ENCODE results near the gene OASL.
A peak's percentile ranks its signal among the peaks of the same experiment; 100 is the strongest.
"Not testable (repeated sequence)": the region's sequence is repeated elsewhere in the genome, so short reads cannot be mapped to it uniquely, and the experiment has no call there.

The OASL gene

DNA sequence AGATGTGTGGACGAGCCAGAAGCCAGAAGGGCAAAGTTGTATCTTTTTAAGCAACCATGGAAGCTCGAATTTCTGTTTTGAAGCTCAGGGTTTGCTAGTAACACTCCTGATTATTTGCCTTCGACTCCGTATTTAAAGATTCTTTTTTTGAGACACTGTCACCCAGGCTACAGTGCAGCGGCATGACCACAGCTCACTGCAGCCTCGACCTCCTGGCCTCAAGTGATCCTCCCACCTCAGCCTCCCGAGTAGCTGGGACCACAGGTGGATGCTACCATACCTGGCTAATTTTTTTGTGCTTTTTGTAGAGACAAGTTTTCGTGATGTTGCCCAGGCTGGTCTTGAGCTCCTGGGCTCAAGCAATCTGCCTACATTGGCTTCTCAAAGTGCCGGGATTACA, 18.7 kb upstream of the OASL start:
- no peak for DNase-seq

DNA sequence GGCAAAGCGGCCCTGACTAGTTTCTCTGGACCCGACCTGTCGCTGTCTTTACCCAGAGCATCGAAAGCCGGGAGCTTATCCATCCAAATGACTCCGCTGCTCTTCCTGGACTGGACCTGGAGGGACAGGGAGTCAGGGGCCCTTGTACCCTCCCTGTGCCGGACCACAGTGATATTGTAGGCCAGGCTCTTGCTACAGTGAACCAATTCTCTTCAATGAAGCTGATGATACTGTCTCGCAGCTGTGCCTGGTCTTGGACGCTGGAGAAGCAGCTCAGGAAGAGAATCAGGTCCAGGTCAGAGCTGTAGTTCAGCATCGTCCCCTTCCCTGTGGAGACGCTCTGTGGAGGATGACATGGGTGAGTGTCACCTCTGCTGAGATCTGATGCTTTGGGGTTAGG, 14.7 kb upstream of the OASL start:
- no peak for DNase-seq

DNA sequence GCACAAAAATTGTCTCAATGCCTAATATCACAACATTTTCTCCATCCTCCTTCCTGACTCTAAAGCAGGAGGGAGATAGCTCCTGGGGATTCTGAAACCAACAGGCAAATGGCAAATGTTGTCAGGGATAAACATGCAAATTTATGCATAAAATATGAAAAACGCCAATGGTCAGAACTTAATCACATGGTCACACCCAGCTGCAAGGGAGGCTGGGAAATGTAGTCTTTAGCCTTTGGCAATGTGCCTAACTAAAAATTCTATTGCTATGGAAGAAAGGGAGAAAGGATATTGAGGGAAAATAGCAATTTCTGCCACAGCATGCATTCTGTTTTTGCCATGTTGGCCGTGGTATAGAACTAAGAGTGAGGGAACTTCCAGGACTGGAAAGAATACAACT, 11.7 kb upstream of the OASL start:
- peak; percentile 14 for DNase-seq

DNA sequence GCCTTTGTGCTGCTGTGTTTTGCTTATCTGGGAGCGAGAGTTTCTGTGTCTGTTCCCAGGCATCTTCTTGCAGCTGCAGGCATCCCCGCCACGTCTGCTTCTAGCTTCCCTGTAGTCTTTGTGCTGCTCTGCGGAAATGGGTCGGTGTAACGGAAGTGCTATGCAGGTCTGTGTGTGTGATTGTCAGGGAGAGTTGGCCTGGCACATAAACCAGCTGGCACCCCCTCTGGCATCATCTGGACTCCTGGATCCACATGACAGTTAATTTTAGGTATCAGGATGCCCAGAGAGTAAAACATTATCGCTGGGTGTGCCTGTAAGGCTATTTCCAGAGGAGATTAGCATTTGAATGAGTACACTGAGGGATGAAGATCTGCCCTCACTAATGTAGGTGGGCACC, 9.4 kb upstream of the OASL start:
- no peak for DNase-seq

DNA sequence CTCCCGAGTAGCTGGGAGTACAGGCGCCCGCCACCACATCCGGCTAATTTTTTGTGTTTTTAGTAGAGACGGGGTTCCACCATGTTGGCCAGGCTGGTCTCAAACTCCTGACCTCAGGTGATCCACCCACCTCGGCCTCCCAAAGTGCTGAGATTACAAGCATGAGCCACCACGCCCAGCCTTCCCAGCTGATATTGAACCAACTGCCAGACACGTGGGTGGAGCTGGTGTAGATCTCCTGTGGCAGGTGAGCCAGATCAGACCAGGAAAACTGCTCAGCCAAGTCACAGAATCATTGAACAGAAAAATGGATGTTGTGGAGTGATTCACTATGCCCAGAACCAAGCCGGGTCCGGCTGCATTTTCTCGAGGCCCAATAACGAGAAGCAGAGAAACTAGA, 8.4 kb upstream of the OASL start:
- DNase-seq: not testable (repeated sequence)

DNA sequence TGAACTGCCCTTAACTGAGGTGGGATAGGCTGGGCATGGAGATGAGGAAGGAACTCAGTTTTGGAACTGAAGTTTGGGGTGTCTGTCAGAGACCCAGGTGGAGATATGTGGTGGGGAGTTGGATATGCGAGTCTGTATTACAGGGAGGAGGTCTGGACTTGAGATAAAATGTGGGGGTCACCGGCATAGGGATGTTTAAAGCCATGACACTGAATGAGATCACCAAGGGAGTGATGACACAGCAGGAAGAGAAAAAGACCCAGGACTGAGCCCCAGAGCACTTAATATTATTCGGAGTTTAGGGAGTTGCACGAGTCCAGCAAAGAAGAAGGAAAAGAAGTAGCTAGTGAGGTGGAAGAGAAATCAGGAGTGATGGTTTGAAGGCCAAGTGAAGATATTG, 4.0 kb upstream of the OASL start:
- no peak for DNase-seq

DNA sequence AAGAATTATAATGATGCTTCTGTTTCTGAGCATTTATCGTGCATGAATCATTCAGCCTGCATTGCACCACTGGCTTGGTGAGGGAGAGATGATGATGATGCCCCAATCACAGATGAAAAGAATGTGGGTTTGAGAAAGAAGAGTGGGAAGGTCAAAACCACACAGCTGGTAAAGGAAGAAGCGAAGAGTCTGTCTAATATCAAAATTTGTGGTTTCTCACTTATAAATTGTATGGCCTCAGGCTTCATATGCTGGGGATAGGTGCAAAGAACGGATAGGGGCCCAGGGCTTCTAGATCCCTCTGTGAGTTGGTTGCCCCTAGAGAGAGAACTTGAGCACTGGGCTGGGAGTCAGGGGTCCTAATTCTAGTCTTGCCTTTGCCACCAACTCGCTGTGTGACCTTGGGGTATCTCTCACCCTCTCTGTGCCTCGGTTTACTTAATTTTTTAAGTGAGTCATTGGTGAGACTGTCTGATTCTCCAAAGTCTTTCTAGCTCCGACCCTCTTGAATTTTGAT, 2.2 kb downstream of the OASL start:
- no peak for DNase-seq

DNA sequence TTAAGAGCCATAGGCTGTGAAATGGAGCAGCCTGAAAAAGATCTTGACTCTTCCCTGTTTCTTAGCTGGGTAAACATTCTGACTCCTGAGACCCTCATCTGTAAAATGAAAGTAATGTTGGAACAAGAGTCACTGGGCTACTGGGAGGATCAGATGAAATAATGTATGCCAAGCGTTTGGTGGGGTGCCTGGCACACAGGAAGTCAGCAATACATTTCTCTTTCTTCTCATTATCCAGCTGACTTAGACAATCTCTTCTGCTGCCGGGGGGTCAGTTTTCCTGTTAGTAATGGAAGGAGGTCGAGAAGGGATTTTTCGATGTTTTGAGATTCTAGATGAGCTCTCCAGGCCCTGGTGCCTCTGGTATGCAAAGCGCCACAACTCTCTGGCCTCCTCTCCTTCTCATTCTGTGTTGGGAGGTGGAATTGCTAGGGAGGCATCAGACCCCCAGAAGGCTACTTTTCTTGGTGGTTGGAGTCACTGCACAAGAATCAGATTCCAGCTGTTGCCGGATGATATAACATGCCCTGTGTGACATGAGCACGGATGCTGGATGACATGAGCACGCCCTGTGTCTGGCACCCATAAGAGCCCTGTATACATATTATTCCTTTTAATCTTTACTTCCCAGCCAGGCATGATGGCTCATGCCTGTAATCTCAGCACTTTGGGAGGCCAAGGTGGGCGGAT, 4.3 kb downstream of the OASL start:
- DNase-seq: no peak

DNA sequence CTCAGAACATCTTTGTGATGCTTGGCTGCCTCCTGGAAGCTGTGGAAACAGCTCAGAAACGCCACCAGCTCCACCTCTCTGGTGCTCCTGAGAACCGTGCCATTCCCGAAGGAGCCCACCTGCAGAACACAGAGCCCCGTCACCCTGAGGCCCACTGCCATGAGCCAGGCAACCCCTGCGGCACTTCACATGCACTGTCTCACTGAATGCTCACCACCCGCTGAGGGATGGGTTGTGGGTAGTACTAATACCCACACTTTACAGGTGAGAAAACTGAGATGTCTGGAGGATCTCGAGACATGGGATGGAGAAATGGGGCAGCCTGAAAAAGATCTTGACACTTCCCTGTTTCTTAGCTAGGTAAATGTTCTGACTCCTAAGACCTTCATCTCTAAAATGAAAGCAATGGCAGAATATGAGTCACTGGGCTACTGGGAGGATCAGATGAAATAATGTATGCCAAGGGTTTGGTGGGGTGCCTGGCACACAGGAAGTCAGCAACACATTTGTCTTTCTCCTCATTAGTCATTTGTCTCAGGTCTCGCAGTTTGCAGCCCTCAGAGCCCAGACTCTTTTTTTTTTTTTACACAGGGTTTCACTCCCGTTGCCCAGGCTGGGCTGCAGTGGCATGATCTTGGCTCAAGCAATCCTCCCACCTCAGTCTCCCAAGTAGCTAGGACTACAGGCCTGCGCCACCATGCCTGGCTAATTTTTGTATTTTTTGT, 5.3 kb downstream of the OASL start:
- DNase-seq: no peak

DNA sequence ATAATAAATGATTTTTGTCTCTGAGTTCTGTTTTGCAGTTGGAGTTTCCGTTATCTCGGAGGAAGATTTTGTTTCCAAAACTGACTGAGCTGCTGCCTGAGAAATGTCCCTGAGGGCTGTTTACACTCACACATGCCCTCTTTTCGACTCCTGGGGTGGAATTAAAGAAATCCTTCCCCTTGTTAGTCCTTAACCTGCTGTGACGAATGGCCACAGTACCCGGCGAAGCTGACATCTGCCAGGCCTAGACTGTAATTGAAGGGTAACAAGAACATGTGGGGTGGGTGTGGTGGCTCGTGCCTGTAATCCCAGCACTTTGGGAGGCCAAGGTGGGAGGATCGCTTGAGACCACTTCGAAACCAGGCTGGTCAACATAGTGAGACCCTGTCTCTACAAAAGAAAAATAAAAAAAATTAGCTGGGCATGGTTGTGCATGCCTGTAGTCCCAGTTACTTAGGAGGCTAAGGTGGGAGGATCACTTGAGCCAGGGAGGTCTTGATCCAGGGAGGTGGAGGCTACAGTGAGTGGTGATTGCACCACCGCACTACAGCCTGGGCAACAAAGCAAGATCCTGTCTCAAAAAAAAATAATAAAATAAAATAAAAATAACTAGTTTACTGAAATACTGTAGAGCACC, 8.4 kb downstream of the OASL start:
- DNase-seq: no peak

DNA sequence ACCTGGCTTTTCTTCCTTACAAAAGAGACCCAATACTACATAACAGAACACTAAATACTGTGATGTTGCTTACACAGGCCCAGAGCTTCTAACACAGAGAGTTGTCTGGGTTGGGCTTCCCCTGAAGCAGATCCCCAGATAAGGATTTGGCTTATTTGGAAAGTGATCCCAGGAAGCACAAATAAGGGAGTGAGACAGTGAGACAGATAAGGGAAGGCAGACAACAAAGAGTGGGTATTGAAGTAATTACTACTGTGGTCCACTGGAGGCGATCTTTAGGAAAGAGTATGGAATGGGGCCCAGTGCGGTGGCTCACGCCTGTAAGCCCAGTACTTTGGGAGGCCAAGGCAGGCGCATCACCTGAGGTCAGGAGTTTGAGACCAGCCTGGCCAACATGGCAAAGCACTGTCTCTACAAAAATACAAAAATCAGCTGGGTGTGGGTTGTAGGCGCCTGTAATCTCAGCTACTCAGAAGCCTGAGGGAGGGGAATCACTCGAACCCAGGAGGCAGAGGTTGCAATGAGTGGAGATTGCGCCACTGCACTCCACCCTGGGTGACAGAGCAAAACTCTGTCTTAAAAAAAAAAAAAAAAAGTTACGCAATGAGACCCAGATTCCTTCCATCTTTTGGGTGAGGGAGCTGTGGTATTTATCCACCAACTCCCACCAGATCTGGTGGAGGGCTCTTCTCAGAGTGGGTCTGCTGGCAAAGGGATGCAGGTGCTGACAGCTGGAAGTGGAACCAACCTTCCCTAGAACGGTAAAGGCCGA, 12.6 kb downstream of the OASL start:
- DNase-seq: no peak

DNA sequence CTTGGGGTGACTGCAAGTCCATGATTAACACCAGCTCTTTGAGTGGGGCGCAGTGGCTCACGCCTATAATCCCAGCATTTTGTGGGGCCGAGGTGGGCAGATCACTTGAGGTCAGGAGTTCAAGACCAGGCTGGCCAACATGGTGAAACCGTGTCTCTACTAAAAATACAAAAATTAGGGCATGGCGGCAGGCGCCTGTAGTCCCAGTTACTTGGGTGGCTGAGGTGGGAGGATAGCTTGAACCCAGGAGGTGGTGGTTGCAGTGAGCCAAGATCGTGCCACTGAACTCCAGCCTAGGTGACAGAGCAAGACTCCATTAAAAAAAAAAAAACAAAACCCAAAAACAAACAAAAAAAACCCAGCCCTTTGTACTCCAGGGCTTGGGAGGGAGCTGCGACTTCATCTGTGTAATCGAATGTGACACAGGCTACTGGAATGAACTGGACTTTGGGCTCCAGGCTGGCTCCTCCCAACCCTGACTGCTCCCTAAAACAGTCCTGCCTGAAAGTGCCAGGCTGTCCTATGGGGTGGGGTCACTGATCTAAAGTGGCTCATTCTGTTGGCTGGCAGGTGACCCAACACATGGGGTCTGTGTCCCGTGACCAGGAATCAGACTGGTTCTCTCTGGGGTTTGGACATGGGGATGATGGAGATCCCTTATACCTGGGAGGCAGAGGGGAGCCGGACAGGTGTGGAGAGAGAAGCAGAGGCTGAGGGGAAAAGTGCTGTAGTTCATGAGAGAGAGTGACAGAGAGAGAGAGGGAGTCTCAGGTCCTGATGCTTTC, 13.4 kb downstream of the OASL start:
- no peak for DNase-seq

DNA sequence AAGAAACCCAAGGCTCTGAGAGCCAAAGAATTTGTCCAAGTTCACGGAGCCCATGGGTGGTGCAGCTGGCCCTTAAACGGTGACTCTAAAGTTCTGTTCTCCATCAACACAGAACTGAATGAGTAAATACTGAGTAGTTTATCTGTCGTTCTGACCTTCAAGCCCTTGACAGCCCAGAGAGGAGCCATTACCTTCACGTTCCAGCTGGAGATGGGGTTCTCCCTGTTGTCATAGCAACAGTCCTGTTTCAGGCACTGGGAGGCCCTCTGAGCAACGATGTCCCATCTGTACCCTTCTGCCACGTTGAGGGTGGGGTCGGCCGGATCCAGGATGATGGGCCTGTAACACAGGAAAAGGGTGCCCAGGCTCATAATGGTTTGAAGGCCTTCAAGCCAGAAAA, 15.2 kb downstream of the OASL start:
- DNase-seq: no peak

DNA sequence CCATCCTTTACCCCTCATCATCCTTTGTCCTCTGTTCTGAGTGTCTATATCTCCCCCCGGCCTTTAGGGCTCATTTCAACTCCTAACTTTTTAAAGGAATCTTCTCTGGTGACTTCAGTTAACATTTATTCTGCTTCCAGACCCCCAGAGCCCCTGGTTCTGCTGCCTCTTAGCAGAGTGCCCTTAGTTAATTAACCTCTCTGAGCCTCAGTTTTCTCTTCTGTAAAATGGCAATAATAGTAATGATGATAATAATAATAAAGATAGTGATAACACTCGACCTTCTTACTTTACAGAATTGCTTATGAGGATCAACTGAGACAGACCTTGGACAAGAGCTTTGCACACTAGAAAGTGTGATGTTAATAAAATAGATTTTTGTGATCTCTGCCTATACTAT, 16.3 kb downstream of the OASL start:
- no peak for DNase-seq

DNA sequence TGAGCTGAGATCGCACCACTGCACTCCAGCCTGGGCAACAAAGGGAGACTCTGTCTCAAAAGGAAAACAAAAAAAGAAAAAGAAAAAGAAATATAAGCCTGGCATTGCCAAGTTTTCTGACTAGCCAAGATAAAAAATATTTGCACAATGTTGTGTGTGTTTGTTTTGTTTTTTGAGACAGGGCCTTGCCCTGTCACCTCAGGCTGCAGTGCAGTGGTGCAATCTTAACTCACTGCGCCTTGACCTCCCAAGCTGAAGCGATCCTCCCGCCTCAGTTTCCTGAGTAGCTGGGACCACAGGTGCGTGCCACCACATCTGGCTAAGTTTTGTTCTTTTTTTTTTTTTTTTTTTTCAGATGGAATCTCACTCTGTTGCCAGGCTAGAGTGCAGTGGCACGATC, 17.3 kb downstream of the OASL start:
- no peak for DNase-seq

DNA sequence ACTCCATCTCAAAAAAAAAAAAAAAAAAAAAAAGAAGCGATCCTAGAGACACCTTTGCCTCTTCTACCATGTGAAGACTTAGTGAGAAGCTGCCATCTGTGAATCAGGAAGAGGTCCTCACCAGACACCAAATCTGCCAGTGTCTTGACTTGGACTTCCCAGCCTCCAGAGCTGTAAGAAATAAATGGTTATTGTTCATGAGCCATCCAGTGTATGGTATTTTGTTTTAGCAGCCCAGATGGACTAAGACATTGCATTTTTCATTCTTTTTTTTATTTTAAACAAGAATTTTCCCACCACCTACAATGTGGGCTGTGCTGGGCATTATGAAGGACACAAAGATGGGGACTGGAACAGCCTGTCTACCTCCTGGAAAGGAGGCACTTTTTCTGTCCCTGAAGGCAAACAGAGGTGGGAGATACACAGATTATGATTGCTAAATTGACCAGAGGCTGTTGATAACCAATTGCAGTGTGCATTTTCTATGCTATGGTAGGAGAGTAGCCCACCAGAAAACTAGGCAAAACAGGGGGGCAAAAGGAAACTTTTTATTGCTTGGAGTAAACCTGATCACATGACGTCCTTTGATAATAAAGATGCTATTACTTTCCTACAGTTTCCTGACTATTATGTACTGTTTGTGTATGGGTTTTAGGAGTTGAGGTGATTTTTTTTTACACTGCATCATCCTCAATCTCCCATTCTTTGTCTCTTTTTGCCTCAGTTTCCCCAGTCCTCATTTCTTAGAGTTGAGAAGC, 20.0 kb downstream of the OASL start:
- no peak for DNase-seq

DNA sequence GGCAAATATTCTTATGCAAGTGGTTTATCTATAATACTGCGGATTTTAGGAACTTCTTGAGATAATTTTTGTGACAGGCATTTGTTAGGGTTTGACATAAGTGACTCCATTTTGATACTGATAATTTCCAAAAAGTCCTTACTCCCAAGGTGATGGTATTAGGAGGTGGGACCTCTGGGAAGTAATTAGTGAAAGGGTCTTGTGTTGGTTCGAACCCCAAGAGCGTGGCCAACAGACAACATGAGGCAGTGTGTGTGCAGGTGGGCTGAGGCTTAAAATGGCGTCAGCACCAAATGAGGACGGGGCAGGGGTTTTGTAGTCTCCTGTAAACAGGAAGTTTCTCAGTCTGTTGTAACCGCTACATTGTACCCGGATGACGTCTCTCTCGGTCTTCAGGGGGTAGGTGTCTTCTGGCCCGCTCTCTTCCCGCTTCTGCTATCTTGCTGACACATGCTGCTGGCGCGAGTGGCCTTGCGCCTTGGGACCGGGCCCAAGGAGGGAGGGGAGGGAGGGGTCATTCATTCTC, 21.0 kb downstream of the OASL start:
- no peak for DNase-seq

DNA sequence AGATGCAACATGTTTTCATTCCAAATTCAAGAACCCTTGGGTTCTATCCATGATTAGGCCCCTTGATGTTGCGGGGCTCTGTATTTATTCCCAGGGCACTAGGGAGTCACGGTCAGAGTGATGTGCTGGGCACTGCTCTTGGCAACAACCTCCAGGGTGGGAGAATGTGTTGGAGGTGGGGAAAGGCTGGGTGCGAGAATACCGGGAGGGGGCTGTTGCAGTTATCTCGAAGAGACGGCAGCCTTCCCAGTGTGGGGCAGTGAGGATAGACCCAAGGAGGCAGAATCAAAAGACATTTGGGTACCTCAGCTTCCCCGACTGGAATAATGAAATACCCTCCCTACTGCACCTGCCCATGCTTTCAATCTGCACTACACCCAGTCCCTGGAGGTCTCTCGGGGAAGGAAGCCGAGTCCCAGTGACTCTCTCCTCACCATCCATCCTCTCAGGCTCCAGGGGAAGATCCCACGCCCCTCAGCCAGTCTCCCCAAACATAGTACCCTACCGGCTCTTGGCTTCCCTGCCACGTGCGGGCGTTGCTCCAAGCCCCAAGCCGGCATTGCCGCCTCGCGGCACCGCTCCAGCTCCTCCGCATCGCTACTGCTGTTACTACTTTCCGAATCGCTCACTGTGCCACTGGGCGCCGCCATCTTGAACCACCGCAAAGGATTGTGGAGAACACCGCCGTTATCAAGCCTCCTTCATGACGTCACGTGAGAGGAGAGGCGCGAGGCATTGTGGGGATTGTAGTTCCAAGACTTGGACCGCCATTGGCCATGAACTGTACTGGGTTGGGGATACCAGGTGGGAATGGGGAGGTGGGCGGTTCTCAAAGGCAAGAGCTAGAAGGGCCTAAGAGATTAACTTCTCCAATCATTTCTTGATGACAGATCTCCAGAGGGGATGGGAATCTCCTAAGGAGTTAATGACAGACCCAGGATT, 22.9 kb downstream of the OASL start, which contains the start of gene C12orf43:
TSS of gene C12orf43 (minus strand) at position 663 of the 942 bp plus-strand sequence. CDS start at position 650, 13 bp downstream.
- DNase-seq: peak; percentile 96

DNA sequence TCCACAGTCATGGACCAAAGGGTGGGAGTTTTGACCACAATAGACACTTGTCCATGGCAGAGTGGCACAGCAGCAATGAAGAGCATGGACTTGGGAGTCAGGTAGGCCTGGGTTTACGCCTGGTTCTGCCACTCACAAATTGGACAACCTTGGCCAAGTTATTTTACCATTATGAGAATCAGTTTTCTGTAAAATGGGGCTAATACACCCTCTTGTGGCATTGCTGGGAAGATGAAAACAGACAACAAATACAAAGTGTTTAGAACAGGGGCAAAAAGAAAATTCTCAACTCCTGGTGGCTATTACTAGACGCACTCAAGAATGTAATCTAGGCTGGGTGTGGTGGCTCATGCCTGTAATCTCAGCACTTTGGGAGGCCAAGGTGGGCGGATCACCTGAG, 25.3 kb downstream of the OASL start:
- DNase-seq: peak; percentile 14

DNA sequence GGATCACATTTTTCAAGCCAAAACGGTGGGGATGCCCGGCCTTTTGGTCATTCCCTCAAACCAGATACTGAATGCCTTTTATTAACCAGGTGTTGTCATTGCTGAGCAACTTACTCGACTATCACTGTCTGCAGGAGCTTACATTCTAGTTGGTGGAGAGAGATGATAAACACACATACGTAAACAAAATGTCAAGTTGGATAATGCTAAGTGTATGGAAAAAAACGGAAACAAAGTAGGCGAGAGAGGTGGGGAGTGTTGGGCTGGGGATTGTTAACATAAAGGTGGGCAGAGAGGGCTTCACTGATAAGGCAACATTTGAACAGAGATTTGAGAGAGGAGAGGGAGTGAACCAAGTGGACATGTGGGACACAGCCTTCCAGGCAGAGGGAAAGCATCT, 27.2 kb downstream of the OASL start:
- DNase-seq: no peak
